D341Med (cell line): Measurements from ENCODE around the gene MMD2.

Experiments
- DNase-seq: peaks from one replicate; pipeline ENCODE4 v3.0.0; 2012; ENCODE audit warnings: low spot score

The MMD2 gene

GRCh38 chr7:4957847-4958476, 1.0 kb downstream of the MMD2 start:
- no peak for DNase-seq

- no peak for DNase-seq
These were observed 6.9 kb downstream of the MMD2 start for GRCh38 chr7:4951903-4952636.

GRCh38 chr7:4951304-4951703, 7.7 kb downstream of the MMD2 start:
- DNase-seq, result no peak

GRCh38 chr7:4948402-4948801, 10.6 kb downstream of the MMD2 start:
- no peak for DNase-seq

- DNase-seq, result no peak
These were observed 13.0 kb downstream of the MMD2 start for GRCh38 chr7:4945949-4946348.

- no peak for DNase-seq
These were observed 14.0 kb downstream of the MMD2 start for GRCh38 chr7:4944939-4945338.

GRCh38 chr7:4943297-4943696, 15.7 kb downstream of the MMD2 start:
- no peak for DNase-seq

GRCh38 chr7:4939971-4940728, 18.8 kb downstream of the MMD2 start:
- no peak for DNase-seq

GRCh38 chr7:4937411-4937810, 21.6 kb downstream of the MMD2 start:
- no peak for DNase-seq

- DNase-seq, result no peak
These were observed 24.5 kb downstream of the MMD2 start for GRCh38 chr7:4934419-4935025.

GRCh38 chr7:4931943-4932342, 27.0 kb downstream of the MMD2 start:
- no peak for DNase-seq

- DNase-seq, result no peak
These were observed 30.0 kb downstream of the MMD2 start for GRCh38 chr7:4929005-4929404.

- DNase-seq, result no peak
These were observed 30.5 kb downstream of the MMD2 start for GRCh38 chr7:4928445-4928844.

GRCh38 chr7:4919969-4920766, 38.8 kb downstream of the MMD2 start:
- no peak for DNase-seq

- no peak for DNase-seq
These were observed 42.9 kb downstream of the MMD2 start for GRCh38 chr7:4916113-4916512.

- no peak for DNase-seq
These were observed 47.7 kb downstream of the MMD2 start for GRCh38 chr7:4911111-4911828.

GRCh38 chr7:4906682-4907081, 52.3 kb downstream of the MMD2 start:
- DNase-seq, result no peak

- DNase-seq, result no peak
These were observed 53.8 kb downstream of the MMD2 start for GRCh38 chr7:4905171-4905570.

GRCh38 chr7:4904346-4904745, 54.6 kb downstream of the MMD2 start:
- no peak for DNase-seq

GRCh38 chr7:4895766-4896165, 63.2 kb downstream of the MMD2 start:
- DNase-seq, result no peak

GRCh38 chr7:4894482-4894881, 64.5 kb downstream of the MMD2 start:
- no peak for DNase-seq
